Measurements from ENCODE around the gene IL1RAPL2.

IL1RAPL2 gene

DNA sequence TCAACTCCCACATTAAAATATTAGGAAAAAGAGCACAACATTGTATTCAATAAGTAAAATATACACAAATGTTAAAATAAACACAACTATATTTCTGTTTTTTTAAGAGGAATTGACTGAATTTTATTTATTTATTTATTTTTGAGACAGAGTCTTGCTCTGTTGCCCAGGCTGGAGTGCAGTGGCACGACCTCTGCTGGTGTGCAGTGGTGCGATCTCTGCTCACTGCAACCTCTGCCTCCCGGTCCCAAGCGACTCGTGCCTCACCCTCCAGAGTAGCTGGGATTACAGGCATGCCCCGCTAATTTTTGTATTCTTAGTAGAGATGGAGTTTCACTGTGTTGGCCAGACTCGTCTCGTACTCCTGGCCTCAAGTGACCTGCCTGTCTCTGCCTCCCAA lies 623.1 kb downstream of the IL1RAPL2 start:
- Mint-ChIP-seq H3K4me3 (no peak overlapping the region), H3K36me3 (ENCODE audit: low read depth) (no peaks in the 10 kb centered on the region), H3K9me3 (no peaks in the 10 kb centered on the region), H3K4me1 (no peaks in the 10 kb centered on the region), H3K27ac (no peak overlapping the region), H3K27me3 (ENCODE audit: low read depth) (no peaks in the 10 kb centered on the region)
- TF ChIP-seq, protein P1, sequence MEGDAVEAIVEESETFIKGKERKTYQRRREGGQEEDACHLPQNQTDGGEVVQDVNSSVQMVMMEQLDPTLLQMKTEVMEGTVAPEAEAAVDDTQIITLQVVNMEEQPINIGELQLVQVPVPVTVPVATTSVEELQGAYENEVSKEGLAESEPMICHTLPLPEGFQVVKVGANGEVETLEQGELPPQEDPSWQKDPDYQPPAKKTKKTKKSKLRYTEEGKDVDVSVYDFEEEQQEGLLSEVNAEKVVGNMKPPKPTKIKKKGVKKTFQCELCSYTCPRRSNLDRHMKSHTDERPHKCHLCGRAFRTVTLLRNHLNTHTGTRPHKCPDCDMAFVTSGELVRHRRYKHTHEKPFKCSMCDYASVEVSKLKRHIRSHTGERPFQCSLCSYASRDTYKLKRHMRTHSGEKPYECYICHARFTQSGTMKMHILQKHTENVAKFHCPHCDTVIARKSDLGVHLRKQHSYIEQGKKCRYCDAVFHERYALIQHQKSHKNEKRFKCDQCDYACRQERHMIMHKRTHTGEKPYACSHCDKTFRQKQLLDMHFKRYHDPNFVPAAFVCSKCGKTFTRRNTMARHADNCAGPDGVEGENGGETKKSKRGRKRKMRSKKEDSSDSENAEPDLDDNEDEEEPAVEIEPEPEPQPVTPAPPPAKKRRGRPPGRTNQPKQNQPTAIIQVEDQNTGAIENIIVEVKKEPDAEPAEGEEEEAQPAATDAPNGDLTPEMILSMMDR (IDR thresholded peaks at IDR 0.05; ENCODE audit: unreplicated experiment in 3 of 3), result no peak

DNA sequence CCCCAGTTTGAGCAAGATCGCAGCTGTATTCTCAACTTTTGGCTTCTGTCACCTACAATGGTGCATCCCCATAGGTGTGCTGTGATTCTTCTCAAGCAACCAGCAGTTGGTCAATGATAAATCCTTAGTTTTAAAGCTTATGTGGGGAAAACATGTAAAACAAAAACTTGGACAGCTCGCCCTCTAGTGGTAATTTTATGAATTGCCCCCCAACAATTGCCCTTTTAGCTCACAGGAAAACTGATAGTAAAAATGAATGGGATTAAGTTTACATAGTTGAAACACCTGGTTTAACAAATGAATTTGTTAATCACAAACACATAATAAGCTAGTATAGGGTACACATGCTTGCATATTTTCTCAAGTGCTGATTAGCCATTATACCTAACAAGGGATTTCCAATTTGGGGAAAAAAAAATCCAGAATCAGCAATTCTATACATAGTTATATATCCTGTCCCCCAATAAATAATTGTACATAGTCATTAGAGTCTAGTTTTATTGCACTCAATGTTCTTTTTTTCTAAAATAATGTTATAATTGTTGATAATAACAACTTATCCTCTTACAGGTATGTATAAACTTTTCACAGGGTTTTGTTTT lies 624.4 kb downstream of the IL1RAPL2 start:
- no peaks in the 10 kb centered on the region for H3K36me3 Mint-ChIP-seq (ENCODE audit: low read depth)
- TF ChIP-seq, protein P1 (IDR thresholded peaks at IDR 0.05; ENCODE audit: unreplicated experiment in 3 of 3), result peak; percentile 66 to 75 (median 71)
- no peaks in the 10 kb centered on the region for H3K27me3 Mint-ChIP-seq (ENCODE audit: low read depth)
- no peak overlapping the region for H3K4me3 Mint-ChIP-seq
- H3K9me3 Mint-ChIP-seq, result no peaks in the 10 kb centered on the region
- no peak overlapping the region for H3K27ac Mint-ChIP-seq
- H3K4me1 Mint-ChIP-seq, result no peaks in the 10 kb centered on the region

DNA sequence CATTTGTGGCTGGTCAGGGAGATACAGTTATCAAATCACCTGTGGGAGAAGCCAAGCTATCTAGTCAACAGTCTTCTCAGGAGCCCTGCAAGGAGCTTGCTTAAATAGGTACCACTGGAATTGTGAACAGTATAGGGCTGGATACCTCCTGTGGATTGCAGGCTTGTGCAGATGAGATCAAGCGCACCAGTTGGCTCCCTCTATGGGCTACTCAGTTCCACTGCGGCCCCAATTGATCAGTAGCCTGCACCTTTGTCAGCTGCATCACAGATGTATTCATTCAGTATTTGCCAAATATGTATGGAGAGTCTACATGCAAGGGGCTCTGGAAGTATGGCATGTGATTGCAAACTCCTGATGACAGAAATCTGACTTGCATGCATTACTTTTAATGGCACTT lies 625.9 kb downstream of the IL1RAPL2 start:
- no peaks in the 10 kb centered on the region for H3K4me1 Mint-ChIP-seq
- TF ChIP-seq, protein P1 (IDR thresholded peaks at IDR 0.05; ENCODE audit: unreplicated experiment in 3 of 3), result peak; percentile 33 to 56 (median 47)
- H3K27me3 Mint-ChIP-seq (ENCODE audit: low read depth), result no peaks in the 10 kb centered on the region
- H3K36me3 Mint-ChIP-seq (ENCODE audit: low read depth), result no peaks in the 10 kb centered on the region
- no peak overlapping the region for H3K4me3 Mint-ChIP-seq
- H3K9me3 Mint-ChIP-seq, result no peaks in the 10 kb centered on the region
- no peak overlapping the region for H3K27ac Mint-ChIP-seq

DNA sequence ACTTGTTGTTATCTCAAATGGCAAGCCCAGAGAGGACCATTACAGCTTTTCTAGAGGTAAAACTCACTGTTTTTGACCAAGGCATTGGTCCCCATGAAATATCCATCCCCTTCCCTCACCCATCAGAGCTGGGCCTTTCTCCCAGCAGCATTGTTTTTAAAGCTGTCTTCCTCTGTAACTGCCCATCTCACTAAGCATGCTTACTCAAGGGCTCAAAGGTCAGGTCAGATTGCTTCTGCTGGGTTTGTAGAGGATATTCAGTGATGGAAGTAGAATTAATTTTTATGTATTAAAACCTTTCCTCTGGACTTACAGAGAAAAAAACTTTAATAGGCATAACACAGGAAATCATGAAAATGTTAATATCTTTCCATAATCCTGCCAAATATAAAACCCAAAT lies 643.4 kb downstream of the IL1RAPL2 start:
- Mint-ChIP-seq H3K9me3 (peaks cover 10% of the 10 kb centered on the region), H3K4me1 (no peaks in the 10 kb centered on the region), H3K36me3 (ENCODE audit: low read depth) (no peaks in the 10 kb centered on the region), H3K4me3 (no peak overlapping the region), H3K27ac (no peak overlapping the region), H3K27me3 (ENCODE audit: low read depth) (peaks cover 3% of the 10 kb centered on the region)
- TF ChIP-seq, protein P1 (IDR thresholded peaks at IDR 0.05; ENCODE audit: unreplicated experiment in 3 of 3), result no peak

DNA sequence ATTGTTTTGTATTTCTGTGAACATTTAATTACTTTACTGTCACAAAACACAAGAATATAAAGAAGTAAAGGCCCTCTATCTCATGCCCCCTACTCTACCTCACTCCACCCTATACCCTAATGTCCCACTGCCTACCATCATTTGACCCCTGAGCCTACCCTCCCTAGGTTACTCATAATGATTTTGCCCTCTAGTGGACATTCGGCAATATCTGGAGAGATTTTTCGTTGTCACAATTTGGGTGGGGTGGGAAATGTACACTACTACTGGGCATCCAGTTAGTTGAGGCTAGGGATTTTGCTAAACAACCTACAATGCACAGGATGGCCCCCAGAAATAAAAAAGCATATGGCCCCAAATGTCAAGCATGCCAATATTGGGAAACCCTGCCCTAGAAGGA lies 644.3 kb downstream of the IL1RAPL2 start:
- Mint-ChIP-seq H3K4me3 (no peak overlapping the region), H3K9me3 (peaks cover 15% of the 10 kb centered on the region), H3K36me3 (ENCODE audit: low read depth) (no peaks in the 10 kb centered on the region), H3K27me3 (ENCODE audit: low read depth) (peaks cover 3% of the 10 kb centered on the region), H3K27ac (no peak overlapping the region), H3K4me1 (no peaks in the 10 kb centered on the region)
- TF ChIP-seq, protein P1 (IDR thresholded peaks at IDR 0.05; ENCODE audit: unreplicated experiment in 3 of 3), result no peak

DNA sequence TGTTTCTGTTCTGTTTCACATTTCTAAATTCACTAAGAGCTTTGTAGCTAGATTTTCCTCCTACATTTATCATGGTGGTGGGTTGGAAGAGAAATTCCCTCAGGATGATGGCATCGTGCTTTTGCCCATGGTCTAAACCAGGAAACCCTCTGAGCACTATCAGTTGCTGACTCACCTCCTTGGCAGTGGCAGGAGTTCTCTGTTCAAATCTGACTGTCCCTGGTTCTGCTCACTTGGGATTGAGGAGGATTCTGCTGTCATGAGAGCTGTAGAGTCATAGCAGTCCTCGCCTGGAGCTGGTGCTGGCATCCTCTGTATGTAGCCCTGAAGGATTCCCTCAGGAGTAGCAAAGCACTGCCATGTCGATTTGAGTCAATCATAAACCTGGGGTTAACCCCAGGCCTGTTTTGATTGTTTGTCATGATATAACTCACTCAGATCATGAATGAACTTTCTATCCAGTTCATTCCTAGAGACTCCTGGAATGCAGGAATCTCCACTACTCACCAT lies 645.1 kb downstream of the IL1RAPL2 start:
- H3K36me3 Mint-ChIP-seq (ENCODE audit: low read depth), result no peaks in the 10 kb centered on the region
- peaks cover 19% of the 10 kb centered on the region for H3K9me3 Mint-ChIP-seq
- H3K4me3 Mint-ChIP-seq, result no peak overlapping the region
- TF ChIP-seq, protein P1 (IDR thresholded peaks at IDR 0.05; ENCODE audit: unreplicated experiment in 3 of 3), result no peak
- no peaks in the 10 kb centered on the region for H3K4me1 Mint-ChIP-seq
- no peak overlapping the region for H3K27ac Mint-ChIP-seq
- peaks cover 3% of the 10 kb centered on the region for H3K27me3 Mint-ChIP-seq (ENCODE audit: low read depth)

All from nephron (organoid).